GM12878 (cell line): ENCODE results near the gene DPY19L3. TPM values are rescaled to one million over a fixed set of nuclear protein-coding genes. Genes with fewer than 3 reads are reported as not detected.

Experiments used
- ATF7 ChIP-seq: fragments of 450-650 bp; IDR thresholded peaks from 2 replicates; pipeline ENCODE4 v1.6.1; 2016; ENCODE audit warnings: low read depth, mild to moderate bottlenecking
- BACH1 ChIP-seq: fragments of 450-650 bp; IDR thresholded peaks from 2 replicates; pipeline ENCODE4 v1.6.1; 2017; ENCODE audit warnings: mild to moderate bottlenecking, borderline replicate concordance
- BCL3 ChIP-seq: IDR thresholded peaks from 2 replicates; pipeline ENCODE4 v1.6.1; 2011; ENCODE audit warnings: borderline replicate concordance, low read depth, mild to moderate bottlenecking, moderate library complexity, low read length; ENCODE audit not compliant: insufficient read depth, poor library complexity, severe bottlenecking
- CREM ChIP-seq: IDR thresholded peaks from 2 replicates; pipeline ENCODE4 v1.6.1; 2014; ENCODE audit warnings: antibody characterized with exemption, low read depth
- EED ChIP-seq: sonication (generic); IDR thresholded peaks from 2 replicates; pipeline ENCODE4 v1.6.1; 2016; ENCODE audit warnings: antibody characterized with exemption, low read depth
- FOS ChIP-seq: IDR thresholded peaks from 3 replicates; pipeline ENCODE4 v1.6.1; 2011; ENCODE audit warnings: borderline replicate concordance; ENCODE audit not compliant: insufficient read length; ENCODE audit errors: extremely low read depth
- HDGF ChIP-seq: fragments of 450-650 bp; IDR thresholded peaks from 2 replicates; pipeline ENCODE4 v1.6.1; 2016; ENCODE audit warnings: antibody characterized with exemption
- MEF2B ChIP-seq: fragments of 450-650 bp; IDR thresholded peaks from 2 replicates; pipeline ENCODE4 v1.6.1; 2018; ENCODE audit warnings: mild to moderate bottlenecking, moderate library complexity; ENCODE audit not compliant: partially characterized antibody, poor library complexity, severe bottlenecking
- MTA3 ChIP-seq: IDR thresholded peaks from 2 replicates; pipeline ENCODE4 v1.6.1; 2012; ENCODE audit warnings: low read length, inconsistent platforms, borderline replicate concordance
- NFIC ChIP-seq: IDR thresholded peaks from 2 replicates; pipeline ENCODE4 v1.6.1; 2012; ENCODE audit warnings: low read depth, mild to moderate bottlenecking, inconsistent platforms, low read length, moderate library complexity
- NFXL1 ChIP-seq: fragments of 450-650 bp; IDR thresholded peaks from 2 replicates; pipeline ENCODE4 v1.6.1; 2017; ENCODE audit warnings: antibody characterized with exemption, mild to moderate bottlenecking, borderline replicate concordance
- PAX8 ChIP-seq: fragments of 450-650 bp; IDR thresholded peaks from 2 replicates; pipeline ENCODE4 v1.6.1; 2017; ENCODE audit warnings: mild to moderate bottlenecking, moderate library complexity
- PKNOX1 ChIP-seq: fragments of 450-650 bp; IDR thresholded peaks from 2 replicates; pipeline ENCODE4 v1.6.1; 2016; ENCODE audit warnings: mild to moderate bottlenecking
- POLR2A ChIP-seq: IDR thresholded peaks from 2 replicates; pipeline ENCODE4 v1.6.1; 2011; ENCODE audit warnings: low read depth, mild to moderate bottlenecking, low read length
- RB1 ChIP-seq: fragments of 450-650 bp; formaldehyde crosslinking; IDR thresholded peaks from 2 replicates; pipeline ENCODE4 v1.6.1; 2017; ENCODE audit warnings: mild to moderate bottlenecking, borderline replicate concordance
- SKIL ChIP-seq: fragments of 450-650 bp; IDR thresholded peaks from 2 replicates; pipeline ENCODE4 v1.6.1; 2017; ENCODE audit warnings: mild to moderate bottlenecking, low read depth, inconsistent platforms; ENCODE audit not compliant: poor library complexity, severe bottlenecking
- SMAD5 ChIP-seq: IDR thresholded peaks from 2 replicates; pipeline ENCODE4 v1.6.1; 2016; ENCODE audit warnings: antibody characterized with exemption, low read depth
- SPI1 ChIP-seq: IDR thresholded peaks from 2 replicates; pipeline ENCODE4 v1.6.1; 2011; ENCODE audit warnings: low read depth, mild to moderate bottlenecking, low read length, moderate library complexity, borderline replicate concordance; ENCODE audit not compliant: insufficient read depth
- TCF3 ChIP-seq: IDR thresholded peaks from 2 replicates; pipeline ENCODE4 v1.6.1; 2012; ENCODE audit warnings: low read depth, mild to moderate bottlenecking, low read length, borderline replicate concordance; ENCODE audit not compliant: insufficient read depth
- ZBTB40 ChIP-seq: fragments of 450-650 bp; IDR thresholded peaks from 2 replicates; pipeline ENCODE4 v1.6.1; 2016; ENCODE audit warnings: mild to moderate bottlenecking, moderate library complexity, borderline replicate concordance
- ZNF24 ChIP-seq: fragments of 450-650 bp; IDR thresholded peaks from 2 replicates; pipeline ENCODE4 v1.6.1; 2017; ENCODE audit warnings: antibody characterized with exemption, mild to moderate bottlenecking
- ZNF274 ChIP-seq: IDR thresholded peaks from one replicate; pipeline ENCODE4 v1.8.0; 2011; ENCODE audit not compliant: insufficient read length, insufficient read depth
- polyA plus RNA-seq, 11 experiments: library from polyadenylated mRNA; depleted of rRNA in 4 of 11; unstranded in 6 of 11; stranded (reverse) in 5 of 11; fragments of >200 nt; fragmentation: Nextera tagmentation in 4 of 11; fragmentation: Illumina TruSeq in 1 of 11; extraction: Ambion mirVana in 4 of 11; extraction: Trizol in 1 of 11; gene quantifications; 1 replicate in 1 of 11; 2 replicates in 10 of 11; pipeline versions ENCODE4 v1.2.1 to v1.2.3, GENCODE V29; 2011 to 2016; ENCODE audit warnings: inconsistent platforms in 2 of 11, missing spikeins in 2 of 11, low read depth in 1 of 11
- total RNA-seq, 4 experiments: library from RNA; depleted of rRNA in 3 of 4; stranded (reverse); fragments of >200 nt in 3 of 4; fragmentation: Illumina TruSeq in 1 of 4; extraction: Trizol in 1 of 4; gene quantifications; 2 replicates each; pipeline versions ENCODE4 v1.2.1 to v1.2.3, GENCODE V29; 2013 to 2021

DPY19L3 gene
- total and polyA plus RNA-seq, 10 of the 15 experiments (the other 5 are each of a cell fraction or from before 2014, with no cell fraction given): 2.5 to 30.2 (median 13.7) TPM

- TF ChIP-seq NFIC (no peak), MEF2B (peak; percentile 32), ATF7 (no peak), EED (0 out of 2 replicates have a peak, but pooled peaks have one; percentile 6), BACH1 (peak; percentile 48; the same call in 1 of the 2 replicates), ZBTB40 (peak; percentile 92), PKNOX1 (peak; percentile 98), HDGF (0 out of 2 replicates have a peak, but pooled peaks have one; percentile 46), TCF3 (peak; percentile 48; the same call in 1 of the 2 replicates), ZNF274 (no peak), NFXL1 (0 out of 2 replicates have a peak, but pooled peaks have one; percentile 63), POLR2A (peak; percentile 99), SPI1 (peak; percentile 67; the same call in 1 of the 2 replicates), MTA3 (no peak), RB1 (peak; percentile 48; the same call in 1 of the 2 replicates), FOS (no peak), SMAD5 (peak; percentile 95), BCL3 (no peak), PAX8 (no peak), ZNF24 (0 out of 2 replicates have a peak, but pooled peaks have one; percentile 22), CREM (peak; percentile 22; the same call in 1 of the 2 replicates), SKIL (no peak)
Observed at GRCh38 chr19:32405431-32406160, at the start of gene DPY19L3 (continued).
